Activated naive CD4-positive, alpha-beta T cell treated with anti-CD3 and anti-CD28 coated beads, Interleukin-2, amount 50 U/mL, for 72 hours (primary cell): Measurements from ENCODE around the gene POLR2H. TPM values are rescaled to one million over a fixed set of nuclear protein-coding genes. Genes with fewer than 3 reads are reported as not detected.

Experiments
- ATAC-seq, 2 donors: fragments of 150-1000 bp; cut with Tn5 transposase; 2 replicates each; pipeline ENCODE4 v1.10.0; 2021; ENCODE audit warnings: mild to moderate bottlenecking in 2 of 2, moderate library complexity in 2 of 2
- DNase-seq, 2 donors: peaks; one replicate each; pipeline ENCODE4 v3.0.0; 2021 to 2022; ENCODE audit warnings: low spot score in 2 of 2
- H3K27ac Mint-ChIP-seq, 2 donors: one replicate each; pipeline ENCODE4 v1.8.0; 2022; ENCODE audit warnings: mild to moderate bottlenecking in 2 of 2, mixed read lengths in 2 of 2
- H3K36me3 Mint-ChIP-seq, 2 donors: one replicate each; pipeline ENCODE4 v1.8.0; 2022; ENCODE audit warnings: mixed read lengths in 2 of 2
- H3K9me3 Mint-ChIP-seq, 2 donors: one replicate each; pipeline ENCODE4 v1.8.0; 2022; ENCODE audit warnings: mixed read lengths in 2 of 2
- total RNA-seq, 2 donors: library from RNA; stranded (reverse); gene quantifications; one replicate each; pipeline ENCODE4 v1.2.3, GENCODE V29; 2022

POLR2H gene
- total RNA-seq, 2 donors from 2014 or later = 112 to 177 TPM

DNA sequence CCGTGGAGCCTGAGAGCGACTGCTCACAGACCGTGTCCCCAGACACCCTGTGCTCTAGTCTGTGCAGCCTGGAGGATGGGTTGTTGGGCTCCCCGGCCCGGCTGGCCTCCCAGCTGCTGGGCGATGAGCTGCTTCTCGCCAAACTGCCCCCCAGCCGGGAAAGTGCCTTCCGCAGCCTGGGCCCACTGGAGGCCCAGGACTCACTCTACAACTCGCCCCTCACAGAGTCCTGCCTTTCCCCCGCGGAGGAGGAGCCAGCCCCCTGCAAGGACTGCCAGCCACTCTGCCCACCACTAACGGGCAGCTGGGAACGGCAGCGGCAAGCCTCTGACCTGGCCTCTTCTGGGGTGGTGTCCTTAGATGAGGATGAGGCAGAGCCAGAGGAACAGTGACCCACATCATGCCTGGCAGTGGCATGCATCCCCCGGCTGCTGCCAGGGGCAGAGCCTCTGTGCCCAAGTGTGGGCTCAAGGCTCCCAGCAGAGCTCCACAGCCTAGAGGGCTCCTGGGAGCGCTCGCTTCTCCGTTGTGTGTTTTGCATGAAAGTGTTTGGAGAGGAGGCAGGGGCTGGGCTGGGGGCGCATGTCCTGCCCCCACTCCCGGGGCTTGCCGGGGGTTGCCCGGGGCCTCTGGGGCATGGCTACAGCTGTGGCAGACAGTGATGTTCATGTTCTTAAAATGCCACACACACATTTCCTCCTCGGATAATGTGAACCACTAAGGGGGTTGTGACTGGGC, 16.8 kb upstream of the POLR2H start:
- Mint-ChIP-seq H3K9me3 (no peaks in the 10 kb centered on the region), H3K36me3 (no peaks in the 10 kb centered on the region), H3K27ac (peak overlapping the region in 1 of 2 donors; percentile 53)
- DNase-seq = no peak
- ATAC-seq = no peak

DNA sequence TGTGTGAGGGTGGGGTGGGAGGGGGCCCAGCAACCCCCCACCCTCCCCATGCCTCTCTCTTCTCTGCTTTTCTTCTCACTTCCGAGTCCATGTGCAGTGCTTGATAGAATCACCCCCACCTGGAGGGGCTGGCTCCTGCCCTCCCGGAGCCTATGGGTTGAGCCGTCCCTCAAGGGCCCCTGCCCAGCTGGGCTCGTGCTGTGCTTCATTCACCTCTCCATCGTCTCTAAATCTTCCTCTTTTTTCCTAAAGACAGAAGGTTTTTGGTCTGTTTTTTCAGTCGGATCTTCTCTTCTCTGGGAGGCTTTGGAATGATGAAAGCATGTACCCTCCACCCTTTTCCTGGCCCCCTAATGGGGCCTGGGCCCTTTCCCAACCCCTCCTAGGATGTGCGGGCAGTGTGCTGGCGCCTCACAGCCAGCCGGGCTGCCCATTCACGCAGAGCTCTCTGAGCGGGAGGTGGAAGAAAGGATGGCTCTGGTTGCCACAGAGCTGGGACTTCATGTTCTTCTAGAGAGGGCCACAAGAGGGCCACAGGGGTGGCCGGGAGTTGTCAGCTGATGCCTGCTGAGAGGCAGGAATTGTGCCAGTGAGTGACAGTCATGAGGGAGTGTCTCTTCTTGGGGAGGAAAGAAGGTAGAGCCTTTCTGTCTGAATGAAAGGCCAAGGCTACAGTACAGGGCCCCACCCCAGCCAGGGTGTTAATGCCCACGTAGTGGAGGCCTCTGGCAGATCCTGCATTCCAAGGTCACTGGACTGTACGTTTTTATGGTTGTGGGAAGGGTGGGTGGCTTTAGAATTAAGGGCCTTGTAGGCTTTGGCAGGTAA, 16.0 kb upstream of the POLR2H start:
- Mint-ChIP-seq H3K9me3 (no peaks in the 10 kb centered on the region), H3K27ac (peak overlapping the region in 1 of 2 donors; percentile 38), H3K36me3 (no peaks in the 10 kb centered on the region)
- DNase-seq = no peak
- ATAC-seq = peak; percentile 28 to 46

DNA sequence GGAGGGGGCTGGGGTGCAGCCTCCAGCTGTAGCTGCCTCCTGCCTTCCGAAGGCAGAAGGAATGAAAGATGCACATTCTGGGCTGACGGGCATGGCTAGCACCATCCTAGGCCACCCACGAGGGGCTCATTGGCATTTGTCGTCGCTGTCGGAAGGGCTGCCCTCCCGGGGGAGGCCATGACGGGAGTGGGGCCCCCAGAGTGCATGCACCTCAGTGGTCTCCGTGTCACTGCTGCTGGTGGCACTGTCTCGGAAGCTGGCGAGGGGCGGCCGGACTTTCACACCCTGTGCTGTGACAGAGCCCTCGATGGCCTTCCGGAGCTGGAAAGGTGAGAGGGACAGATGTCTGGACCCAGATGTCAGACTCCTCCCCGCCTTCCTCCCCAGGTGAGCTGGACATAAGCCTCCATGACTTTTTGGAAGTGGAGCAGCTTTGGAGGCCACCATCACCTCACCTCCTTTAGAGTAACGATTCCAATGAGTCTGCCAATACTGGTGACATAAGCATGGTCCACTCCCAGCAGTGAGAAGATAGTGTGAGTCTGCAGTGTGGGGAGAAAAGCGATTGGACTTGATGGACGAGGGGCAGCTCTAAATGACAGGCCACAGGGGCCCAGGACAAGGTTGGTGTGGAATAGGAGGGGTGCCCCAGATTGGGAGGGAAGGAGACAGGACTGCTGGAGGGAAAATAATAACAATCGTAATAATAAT, 14.9 kb upstream of the POLR2H start:
- H3K27ac Mint-ChIP-seq = no peak overlapping the region
- no peaks in the 10 kb centered on the region for H3K36me3 Mint-ChIP-seq
- no peaks in the 10 kb centered on the region for H3K9me3 Mint-ChIP-seq
- no peak for DNase-seq
- ATAC-seq = no peak

DNA sequence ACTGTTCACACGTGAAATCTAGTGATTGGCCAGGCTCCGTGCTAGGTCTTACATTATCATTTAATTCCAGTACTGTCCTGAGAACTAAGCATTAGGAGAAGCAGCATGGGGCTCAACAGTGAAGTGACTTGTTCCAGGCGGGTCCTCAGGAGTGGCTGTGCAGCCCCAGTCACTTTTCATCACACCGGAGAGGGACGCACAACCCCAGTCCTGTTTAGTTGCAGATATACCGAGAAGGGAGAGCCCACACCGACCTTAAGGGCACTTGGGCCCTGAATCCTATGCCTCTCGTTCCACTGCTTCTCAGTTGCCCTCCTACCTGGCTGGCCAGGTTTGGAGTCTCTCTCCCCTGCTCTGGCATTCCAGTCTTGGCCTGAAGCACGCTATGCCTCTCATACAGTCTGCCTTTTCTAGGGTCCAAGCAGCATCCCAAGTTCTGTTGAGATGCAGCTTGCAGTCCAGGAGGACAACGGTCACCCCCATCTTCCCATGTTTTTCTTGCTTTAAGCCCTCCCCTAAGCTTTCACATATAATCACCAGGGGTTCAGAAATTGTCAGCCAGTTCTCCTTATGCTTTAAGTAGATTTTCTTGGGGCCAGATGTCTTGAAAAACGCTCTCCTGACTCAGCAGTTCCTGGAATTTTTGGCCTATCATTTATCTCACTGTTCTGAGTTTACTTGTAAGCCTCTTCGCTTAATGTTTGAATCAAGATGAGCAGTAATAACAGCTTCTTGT, 14.0 kb upstream of the POLR2H start:
- DNase-seq (no peak), ATAC-seq (no peak)
- H3K36me3 Mint-ChIP-seq = no peaks in the 10 kb centered on the region
- H3K9me3 Mint-ChIP-seq = no peaks in the 10 kb centered on the region
- H3K27ac Mint-ChIP-seq = no peak overlapping the region

DNA sequence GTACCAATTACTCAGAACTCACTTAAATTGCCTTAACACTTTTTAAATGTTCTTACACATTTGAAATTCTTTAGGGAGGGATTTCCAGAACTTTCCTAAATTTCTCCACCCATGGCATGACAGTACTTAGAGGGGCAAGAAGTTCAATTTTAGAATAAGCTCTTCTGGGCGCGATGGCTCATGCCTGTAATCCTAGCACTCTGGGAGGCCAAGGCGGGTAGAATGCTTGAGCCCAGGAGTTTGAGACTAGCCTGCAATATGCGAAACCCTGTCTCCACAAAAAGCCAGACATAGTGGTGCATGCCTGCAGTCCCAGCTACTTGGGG, 13.5 kb upstream of the POLR2H start:
- H3K36me3 Mint-ChIP-seq = no peaks in the 10 kb centered on the region
- no peak overlapping the region for H3K27ac Mint-ChIP-seq
- H3K9me3 Mint-ChIP-seq = no peaks in the 10 kb centered on the region
- DNase-seq (no peak), ATAC-seq (no peak)

DNA sequence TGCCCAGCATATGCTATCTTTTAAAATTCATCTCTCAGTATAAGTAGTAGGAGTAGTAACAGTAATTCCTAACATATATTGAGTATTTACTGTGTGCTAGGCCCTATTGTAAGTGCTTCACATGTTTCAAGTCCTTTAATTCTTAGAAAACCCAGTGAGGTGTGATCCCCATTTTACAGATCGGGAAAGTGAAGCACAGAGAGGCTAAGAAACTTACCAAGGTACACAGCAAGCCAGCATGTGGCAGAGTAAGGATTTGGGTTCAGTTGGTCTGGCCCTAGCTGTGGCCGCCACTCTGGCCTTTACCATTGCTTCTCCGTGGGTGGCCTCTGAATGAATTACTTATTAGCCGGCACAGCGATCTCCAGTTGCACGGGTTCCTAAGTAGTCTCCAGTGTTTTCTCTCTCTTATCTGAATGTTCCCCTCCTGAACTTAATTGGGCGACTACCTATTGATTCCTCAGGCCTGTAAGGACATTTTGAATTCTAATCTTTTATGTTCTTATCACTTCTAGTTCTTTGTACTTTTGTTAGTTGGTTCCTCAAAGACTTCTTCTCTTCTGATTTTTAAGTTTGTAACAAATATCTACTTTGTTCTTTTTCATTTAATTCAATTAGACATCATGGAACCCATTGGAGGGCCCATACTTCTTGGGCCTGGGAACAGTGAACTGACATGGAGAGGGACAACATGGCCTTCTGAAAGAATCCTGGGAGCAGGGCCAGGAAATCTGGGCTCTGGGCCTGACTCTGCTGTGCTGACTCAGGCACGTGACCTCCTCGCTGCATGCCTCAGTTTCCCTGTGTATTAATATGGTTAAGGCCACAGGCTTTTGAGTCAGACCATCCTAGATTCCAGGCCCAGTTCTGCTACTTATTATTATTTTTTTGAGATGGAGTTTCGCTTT, 11.7 kb upstream of the POLR2H start:
- no peaks in the 10 kb centered on the region for H3K9me3 Mint-ChIP-seq
- ATAC-seq (no peak), DNase-seq (no peak)
- no peak overlapping the region for H3K27ac Mint-ChIP-seq
- H3K36me3 Mint-ChIP-seq = no peaks in the 10 kb centered on the region

DNA sequence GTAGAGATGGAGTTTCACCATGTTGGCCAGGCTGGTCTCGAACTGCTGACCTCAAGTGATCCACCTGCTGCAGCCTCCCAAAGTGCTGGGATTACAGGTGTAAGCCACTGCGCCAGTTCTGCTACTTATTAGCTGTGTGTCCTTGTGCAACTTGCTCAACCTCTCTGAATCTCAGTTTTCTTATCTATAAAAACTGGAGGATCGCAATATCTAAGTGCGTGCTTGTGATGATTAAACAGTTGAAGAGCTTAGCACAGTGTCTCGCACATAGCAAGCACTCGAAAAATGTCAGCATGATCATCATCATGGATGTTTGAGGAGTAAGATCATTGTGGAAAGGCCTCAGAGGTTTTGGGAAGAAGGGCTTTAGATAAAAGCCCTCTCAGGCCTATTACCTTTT, 10.9 kb upstream of the POLR2H start:
- Mint-ChIP-seq H3K27ac (no peak overlapping the region), H3K9me3 (no peaks in the 10 kb centered on the region), H3K36me3 (peaks cover 0 to 5% of the 10 kb centered on the region in 2 donors)
- DNase-seq = no peak
- ATAC-seq = no peak

DNA sequence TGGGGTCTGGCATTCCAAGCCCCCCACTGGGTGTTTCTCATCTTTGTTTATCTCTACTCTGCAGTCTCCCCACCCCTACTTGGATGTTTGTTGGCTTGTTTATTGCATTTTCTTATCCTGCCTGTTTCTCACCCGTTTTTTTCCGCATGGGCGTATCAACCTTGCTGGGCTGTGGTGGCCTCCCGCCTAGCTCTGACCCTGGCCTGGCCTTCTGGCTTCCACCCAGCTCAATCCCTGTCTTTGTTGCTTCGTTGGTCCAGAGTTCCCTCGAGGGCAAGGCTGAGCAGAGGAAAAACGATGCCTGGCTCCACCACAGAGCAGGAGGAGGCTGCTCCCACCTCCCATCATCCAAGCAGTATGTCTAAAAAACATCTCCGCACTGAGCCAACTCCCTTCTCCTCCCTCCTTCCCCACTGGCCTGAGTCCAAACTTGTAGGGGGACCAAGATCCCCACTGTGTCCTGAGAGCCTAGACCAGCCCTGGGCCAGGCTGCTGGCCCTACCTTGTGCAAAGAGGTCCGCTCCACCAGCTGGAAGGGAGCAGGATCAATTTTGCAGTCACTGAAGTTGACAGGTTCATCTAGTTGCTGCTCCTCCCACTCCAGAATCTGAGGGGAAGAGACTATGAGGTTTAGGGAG, 9.9 kb upstream of the POLR2H start:
- ATAC-seq = no peak
- Mint-ChIP-seq H3K9me3 (no peaks in the 10 kb centered on the region), H3K27ac (no peak overlapping the region), H3K36me3 (peaks cover 0 to 5% of the 10 kb centered on the region in 2 donors)
- DNase-seq = no peak

DNA sequence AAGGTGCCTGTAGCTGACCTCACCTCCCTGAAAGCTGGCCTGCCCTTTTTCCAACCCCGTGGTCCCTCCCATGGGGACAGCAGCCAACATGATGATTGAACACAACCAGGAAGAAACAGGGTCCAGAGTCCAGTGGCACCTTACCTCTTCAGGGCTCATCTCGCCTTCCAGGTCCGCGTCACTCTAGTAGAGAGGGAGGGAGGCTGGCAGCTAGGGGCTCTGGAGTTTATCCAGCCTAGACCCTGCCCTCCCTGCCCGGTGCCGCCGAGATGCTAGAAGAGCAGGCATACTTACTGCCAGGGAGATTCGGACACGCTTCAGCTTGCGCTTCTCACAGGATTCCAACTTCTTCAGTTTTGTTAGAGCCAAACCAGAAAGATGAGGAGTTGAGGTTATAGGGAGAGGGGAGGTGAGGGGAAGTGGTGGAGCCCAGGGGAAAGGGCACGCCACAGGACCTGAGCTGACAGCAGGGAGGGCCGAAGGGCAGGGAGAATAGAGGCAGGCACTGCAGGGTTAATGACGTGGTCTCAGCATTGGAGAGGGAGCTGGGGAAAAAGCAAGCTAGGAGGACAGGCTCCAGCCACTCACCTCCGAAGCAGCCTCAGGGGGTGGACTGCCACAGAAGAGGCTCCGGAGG, 9.2 kb upstream of the POLR2H start:
- DNase-seq = no peak
- H3K27ac Mint-ChIP-seq = peak overlapping the region in 1 of 2 donors; percentile 59
- H3K36me3 Mint-ChIP-seq = peaks cover 0 to 5% of the 10 kb centered on the region in 2 donors
- no peaks in the 10 kb centered on the region for H3K9me3 Mint-ChIP-seq
- ATAC-seq = no peak

DNA sequence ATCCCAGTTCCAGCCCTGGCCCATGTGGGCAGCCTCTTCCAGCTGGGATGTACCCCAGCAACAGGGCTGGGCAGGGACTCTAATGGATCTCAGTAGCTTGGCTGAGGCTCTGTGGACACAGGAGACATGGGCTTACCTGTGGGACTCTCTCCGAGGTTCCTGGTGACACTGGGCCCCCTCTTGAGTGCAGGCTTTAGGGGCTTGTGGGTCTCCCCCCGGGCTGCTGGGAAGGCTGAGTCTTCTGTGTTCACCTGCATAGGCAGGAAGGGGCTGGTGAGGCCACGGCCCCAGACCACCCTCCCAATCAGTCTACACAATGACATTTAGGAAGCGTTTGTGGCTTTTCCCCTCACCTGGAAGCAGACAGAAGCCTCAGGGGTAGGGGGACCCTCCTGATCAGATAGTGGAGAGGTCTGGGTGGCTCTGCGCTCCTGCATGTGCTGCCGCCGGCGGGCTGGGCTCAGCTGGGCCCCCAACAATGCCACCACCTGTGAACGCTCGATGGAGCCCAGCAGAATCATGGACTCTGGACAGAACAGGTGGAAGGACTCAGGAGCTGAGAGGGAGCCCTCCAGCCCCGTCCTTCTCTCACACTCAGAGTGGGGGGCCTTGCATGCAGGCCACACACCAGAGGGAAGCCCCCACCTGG, 8.5 kb upstream of the POLR2H start:
- H3K36me3 Mint-ChIP-seq = peaks cover 0 to 5% of the 10 kb centered on the region in 2 donors
- no peaks in the 10 kb centered on the region for H3K9me3 Mint-ChIP-seq
- DNase-seq (no peak), ATAC-seq (no peak)
- no peak overlapping the region for H3K27ac Mint-ChIP-seq

DNA sequence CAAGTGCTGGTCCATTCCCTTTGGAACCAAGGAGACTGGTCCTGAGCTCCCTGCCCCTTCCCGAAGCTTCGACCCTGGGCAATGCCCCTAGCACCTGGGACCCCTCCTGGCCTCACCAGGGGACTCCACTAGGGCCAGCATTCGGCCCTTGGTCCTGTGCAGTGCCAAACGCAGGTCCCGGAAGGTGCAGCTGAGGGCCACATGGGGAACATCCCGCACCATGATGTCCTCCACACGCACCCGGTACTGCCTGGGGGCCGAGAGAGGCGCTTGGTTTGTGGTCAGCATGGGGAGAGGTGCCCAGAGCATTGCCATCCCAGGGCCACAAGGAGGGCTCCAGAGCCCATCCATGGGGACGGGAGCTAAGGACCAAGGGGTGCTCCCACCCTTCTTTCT, 8.0 kb upstream of the POLR2H start:
- ATAC-seq = no peak
- Mint-ChIP-seq H3K27ac (no peak overlapping the region), H3K36me3 (peaks cover 0 to 5% of the 10 kb centered on the region in 2 donors), H3K9me3 (no peaks in the 10 kb centered on the region)
- no peak for DNase-seq

DNA sequence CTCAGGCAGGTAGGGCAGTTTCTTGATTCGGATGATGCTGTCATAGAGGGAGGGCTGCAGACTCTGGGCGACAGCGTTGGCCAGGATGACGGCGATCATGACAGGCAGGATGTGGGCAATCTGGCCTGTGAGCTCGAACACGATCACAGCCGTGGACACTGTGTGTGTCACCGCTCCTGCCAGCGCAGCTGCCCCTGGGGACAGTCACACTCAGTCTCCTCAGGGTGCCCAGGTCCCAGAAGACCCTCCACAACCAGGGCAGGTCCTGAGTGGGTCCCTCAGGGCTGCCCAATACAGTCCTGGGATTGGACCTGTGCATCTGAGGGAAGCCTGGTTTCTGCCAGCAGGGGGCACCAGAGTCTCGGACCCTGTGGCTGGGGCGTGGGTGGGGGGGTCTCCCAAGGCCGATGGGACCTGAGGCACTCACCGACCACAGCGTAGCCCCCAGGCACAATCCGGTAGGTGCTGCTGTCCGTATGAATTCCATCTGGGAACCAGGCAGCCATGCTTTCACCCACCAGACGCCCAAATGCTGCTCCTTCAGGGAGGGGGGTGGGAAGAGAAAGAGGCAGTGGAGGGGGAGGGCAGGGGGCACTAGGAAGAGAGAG, 7.3 kb upstream of the POLR2H start:
- Mint-ChIP-seq H3K9me3 (no peaks in the 10 kb centered on the region), H3K36me3 (peaks cover 0 to 5% of the 10 kb centered on the region in 2 donors), H3K27ac (no peak overlapping the region)
- ATAC-seq (peak; percentile 74 to 84), DNase-seq (peak in 1 of 2 donors; percentile 69)

DNA sequence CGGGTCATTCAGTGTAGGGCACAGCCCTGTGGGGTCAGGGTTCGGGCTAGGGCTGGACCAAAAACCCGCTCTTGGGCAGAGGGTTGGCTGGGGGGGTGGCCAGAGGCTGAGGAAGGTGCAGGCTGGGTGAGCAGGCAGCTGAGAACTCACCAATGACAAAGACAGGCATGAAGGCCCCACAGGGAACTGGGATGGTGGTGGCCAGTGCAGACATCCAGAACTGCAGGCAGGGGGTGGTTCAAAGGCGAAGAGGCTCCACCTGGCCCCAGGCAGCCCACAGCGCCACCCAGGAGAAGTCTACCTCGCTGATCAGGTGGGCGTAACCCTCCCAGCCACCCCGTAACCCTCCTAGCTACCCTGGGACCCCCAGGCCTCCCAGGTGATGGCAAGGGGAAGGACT, 6.8 kb upstream of the POLR2H start:
- Mint-ChIP-seq H3K27ac (no peak overlapping the region), H3K36me3 (peaks cover 0 to 5% of the 10 kb centered on the region in 2 donors), H3K9me3 (no peaks in the 10 kb centered on the region)
- no peak for DNase-seq
- no peak for ATAC-seq

DNA sequence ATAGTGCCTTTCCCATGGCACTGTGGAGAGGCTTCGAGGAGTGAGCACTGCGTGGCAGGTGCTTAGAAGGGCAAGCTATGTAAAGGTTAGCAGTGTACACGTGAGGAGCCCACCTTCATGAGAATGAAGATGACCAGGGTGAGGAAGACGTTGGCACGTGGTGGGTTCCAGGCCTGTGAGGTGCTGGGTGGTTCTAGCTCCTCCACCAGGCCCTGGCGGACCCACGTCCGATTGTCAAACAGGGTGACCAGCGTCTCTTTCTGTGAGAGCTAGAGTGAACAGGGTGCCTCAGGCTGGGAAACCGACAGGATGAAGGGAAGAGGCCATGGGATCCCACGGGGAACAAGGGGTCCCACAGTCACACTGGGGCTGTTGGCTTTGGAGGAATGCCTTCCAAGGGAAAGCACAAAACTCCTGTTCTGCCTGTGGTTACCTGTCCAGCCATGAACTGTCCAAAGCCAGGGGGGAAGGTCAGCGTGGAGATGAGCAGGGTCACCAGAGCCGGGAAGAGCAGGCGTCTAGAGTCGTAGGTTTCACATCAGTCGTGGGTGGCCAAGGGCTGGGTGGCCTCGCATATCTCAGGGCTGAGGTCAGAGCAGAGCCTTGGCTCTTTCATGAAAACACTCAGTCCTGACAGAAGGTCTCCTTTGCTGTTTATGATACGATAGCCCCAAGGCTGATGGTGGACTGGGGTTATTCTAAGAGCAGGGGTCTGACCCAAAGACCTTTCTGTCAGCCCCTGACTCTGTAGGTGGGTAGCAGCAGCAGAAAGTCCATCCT, 6.1 kb upstream of the POLR2H start:
- Mint-ChIP-seq H3K27ac (no peak overlapping the region), H3K36me3 (peaks cover 0 to 5% of the 10 kb centered on the region in 2 donors), H3K9me3 (no peaks in the 10 kb centered on the region)
- ATAC-seq = no peak
- DNase-seq = no peak
